Right lobe of liver (tissue), 4 donors: Measurements from ENCODE around the gene SMIM44.

Experiments used
- POLR2A ChIP-seq: fragments of 450-650 bp; IDR thresholded peaks from one replicate; pipeline ENCODE4 v1.6.1; 2017; ENCODE audit warnings: antibody characterized with exemption, mild to moderate bottlenecking
- TF ChIP-seq, protein P1 (sequence below), 4 donors: fragments of 200-600 bp in 3 of 4; fragments of 450-650 bp in 1 of 4; IDR thresholded peaks; one replicate each; pipeline versions ENCODE4 v1.5.1 to v1.8.0; 2016 to 2022; ENCODE audit warnings: antibody characterized with exemption in 4 of 4, mild to moderate bottlenecking in 2 of 4
- donor health status: DM: no; HTN: no; CAD: no.
- donor health status: DM: no; HTN: no; CAD: no.
- donor health status: DM: no; HTN: yes; CAD: no.

DNA sequence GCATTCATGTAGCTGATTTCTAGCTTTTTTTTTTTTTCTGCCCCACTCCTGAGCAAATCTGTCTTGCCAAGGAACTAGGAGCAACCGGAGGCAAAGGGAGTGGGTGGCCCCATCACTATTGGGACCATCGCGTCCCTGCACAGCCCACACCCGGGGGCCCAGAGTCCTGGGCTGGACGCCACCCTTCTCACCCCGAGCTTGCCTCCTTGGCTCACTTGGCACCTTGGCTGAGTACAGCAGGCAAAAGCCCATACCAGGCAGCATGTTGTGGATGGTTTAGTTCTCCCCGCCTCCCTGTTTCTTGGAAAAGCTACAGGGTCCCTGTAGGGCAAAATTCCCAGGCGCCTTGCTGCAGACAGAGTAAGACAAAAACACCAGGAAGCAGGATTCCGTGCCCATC, 16.6 kb downstream of the SMIM44 start:
- TF ChIP-seq, protein P1, sequence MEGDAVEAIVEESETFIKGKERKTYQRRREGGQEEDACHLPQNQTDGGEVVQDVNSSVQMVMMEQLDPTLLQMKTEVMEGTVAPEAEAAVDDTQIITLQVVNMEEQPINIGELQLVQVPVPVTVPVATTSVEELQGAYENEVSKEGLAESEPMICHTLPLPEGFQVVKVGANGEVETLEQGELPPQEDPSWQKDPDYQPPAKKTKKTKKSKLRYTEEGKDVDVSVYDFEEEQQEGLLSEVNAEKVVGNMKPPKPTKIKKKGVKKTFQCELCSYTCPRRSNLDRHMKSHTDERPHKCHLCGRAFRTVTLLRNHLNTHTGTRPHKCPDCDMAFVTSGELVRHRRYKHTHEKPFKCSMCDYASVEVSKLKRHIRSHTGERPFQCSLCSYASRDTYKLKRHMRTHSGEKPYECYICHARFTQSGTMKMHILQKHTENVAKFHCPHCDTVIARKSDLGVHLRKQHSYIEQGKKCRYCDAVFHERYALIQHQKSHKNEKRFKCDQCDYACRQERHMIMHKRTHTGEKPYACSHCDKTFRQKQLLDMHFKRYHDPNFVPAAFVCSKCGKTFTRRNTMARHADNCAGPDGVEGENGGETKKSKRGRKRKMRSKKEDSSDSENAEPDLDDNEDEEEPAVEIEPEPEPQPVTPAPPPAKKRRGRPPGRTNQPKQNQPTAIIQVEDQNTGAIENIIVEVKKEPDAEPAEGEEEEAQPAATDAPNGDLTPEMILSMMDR (IDR thresholded peaks at IDR 0.05): no peak
- TF ChIP-seq POLR2A: no peak
